ENCODE measurements around the gene DDX39A. TPM values are rescaled to one million over a fixed set of nuclear protein-coding genes. Genes with fewer than 3 reads are reported as not detected.

DDX39A gene
- total and polyA plus RNA-seq, 2 of the 13 experiments (the other 11 are each of a cell fraction or from before 2014, with no cell fraction given), result 34.6 to 90.4 TPM

DNA sequence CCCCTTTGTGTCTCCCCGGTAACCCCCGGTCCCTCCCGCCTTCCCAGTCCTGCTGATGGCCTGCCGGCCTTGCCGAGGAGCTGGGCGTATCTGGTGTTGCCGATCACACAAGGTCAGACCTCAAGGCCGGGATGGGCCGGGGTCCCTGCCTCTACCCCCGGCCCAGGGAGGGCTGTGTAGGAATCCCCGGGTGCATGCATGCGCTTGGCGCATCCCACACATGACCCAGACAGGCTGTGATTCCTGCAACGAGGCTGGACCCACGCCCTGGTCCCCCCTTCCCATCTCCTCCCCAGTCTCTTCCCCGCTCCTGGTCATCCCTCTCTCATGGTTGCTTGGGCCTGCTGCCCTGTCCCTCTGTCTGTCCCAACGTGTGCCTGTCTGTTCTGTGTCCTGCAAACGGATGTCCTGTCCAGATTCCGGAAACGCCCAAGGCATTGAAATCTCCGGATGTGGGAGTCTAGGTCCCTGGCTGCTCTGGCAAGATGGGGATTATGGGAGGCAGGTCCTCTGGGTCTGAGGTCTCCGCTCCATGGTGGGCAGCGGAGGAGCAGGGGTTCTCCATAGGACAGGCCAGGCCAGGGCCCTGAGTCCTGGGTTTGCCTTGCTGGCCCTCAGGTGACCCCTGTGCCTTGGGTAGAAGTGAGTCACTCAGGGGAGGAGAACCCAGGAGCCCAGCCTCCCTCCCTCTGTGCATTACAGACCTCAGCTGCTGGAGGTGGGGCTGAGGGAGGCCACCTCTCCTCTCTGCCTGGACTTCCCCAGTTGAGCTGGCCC lies 15.6 kb upstream of the DDX39A start:
- Histone ChIP-seq H3K79me2 (ENCODE audit: insufficient read depth, low read length) (peaks cover 11% of the 10 kb centered on the region), H4K20me1 (ENCODE audit: insufficient read depth, low read length) (peaks cover 2% of the 10 kb centered on the region; the same call in 1 of the 2 replicates), H3K9ac (ENCODE audit: insufficient read depth, low read depth, low read length) (peak overlapping the region; percentile 83), H3K4me3 (replicated peaks in 1 of 3; ENCODE audit: insufficient read depth in 1 of 3, low read depth in 2 of 3, low read length in 3 of 3) (peak overlapping the region; percentile 66 to 81 (median 80)), H3K4me1 (ENCODE audit: insufficient read depth, low read length) (peaks cover 37% of the 10 kb centered on the region), H3K9me3 (ENCODE audit: low read length) (no peaks in the 10 kb centered on the region), H3K4me2 (ENCODE audit: low read depth, low read length) (peak overlapping the region; percentile 91), H3K27ac (ENCODE audit: extremely low read length, insufficient read depth, low read length) (peak overlapping the region; percentile 25), H3K36me3 (replicated peaks in 1 of 2; ENCODE audit: control insufficient read depth in 1 of 2, insufficient read depth in 2 of 2, low read length in 2 of 2) (no peaks in the 10 kb centered on the region; a peak in 1 of 5 replicates), H2AFZ (ENCODE audit: low read length) (no peak overlapping the region), H3K27me3 (ENCODE audit: control insufficient read depth in 1 of 2, insufficient read depth in 2 of 2, low read length in 2 of 2) (no peaks in the 10 kb centered on the region)
- no peak for FAIRE-seq
- 15% methylated on average over 8 of the region's 23 CpGs for WGBS (ENCODE audit: low lambda C conversion rate)
- in situ Hi-C loops (cut with HindIII; ENCODE audit: extremely low pct_ligation_motif_present, low pct_unique_long_range_greater_than_20kb), result no loop called here
- peak; percentile 79 for ATAC-seq
- POLR2A ChIA-PET, result interaction anchor here (1.7 kb wide), 1 partner anchor 256 kb away, joined by 3 read pairs; the partner anchor contains the start of gene ZNF333
- TSS peak; percentile 43 for BruUV-seq (replicated peaks)
- CTCF ChIA-PET (ENCODE audit: low intra/inter-chr PET ratio, low total read pairs), result no interaction called here
- DNase-seq (ENCODE audit: low spot score), result peak; percentile 72
- intact Hi-C loops (cut with micrococcal nuclease; ENCODE audit: unreplicated experiment), result no loop called here
- TF ChIP-seq ZNF724P (CRISPR knock-in tag; IDR thresholded peaks at IDR 0.05; ENCODE audit: borderline replicate concordance), result 0 out of 2 replicates have a peak, but pooled peaks have one; percentile 40
- peak; percentile 89 for TF ChIP-seq FOSL2 (CRISPR knock-in tag; IDR thresholded peaks at IDR 0.05)
- TF ChIP-seq HNF4A (CRISPR knock-in tag; IDR thresholded peaks at IDR 0.05), result no peak
- TF ChIP-seq, protein P1, sequence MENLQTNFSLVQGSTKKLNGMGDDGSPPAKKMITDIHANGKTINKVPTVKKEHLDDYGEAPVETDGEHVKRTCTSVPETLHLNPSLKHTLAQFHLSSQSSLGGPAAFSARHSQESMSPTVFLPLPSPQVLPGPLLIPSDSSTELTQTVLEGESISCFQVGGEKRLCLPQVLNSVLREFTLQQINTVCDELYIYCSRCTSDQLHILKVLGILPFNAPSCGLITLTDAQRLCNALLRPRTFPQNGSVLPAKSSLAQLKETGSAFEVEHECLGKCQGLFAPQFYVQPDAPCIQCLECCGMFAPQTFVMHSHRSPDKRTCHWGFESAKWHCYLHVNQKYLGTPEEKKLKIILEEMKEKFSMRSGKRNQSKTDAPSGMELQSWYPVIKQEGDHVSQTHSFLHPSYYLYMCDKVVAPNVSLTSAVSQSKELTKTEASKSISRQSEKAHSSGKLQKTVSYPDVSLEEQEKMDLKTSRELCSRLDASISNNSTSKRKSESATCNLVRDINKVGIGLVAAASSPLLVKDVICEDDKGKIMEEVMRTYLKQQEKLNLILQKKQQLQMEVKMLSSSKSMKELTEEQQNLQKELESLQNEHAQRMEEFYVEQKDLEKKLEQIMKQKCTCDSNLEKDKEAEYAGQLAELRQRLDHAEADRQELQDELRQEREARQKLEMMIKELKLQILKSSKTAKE (CRISPR knock-in tag; IDR thresholded peaks at IDR 0.05; ENCODE audit: borderline replicate concordance), result peak; percentile 37; the same call in 1 of the 2 replicates
- TF ChIP-seq ZNF468 (CRISPR knock-in tag; IDR thresholded peaks at IDR 0.05), result no peak
- 0 out of 2 replicates have a peak, but pooled peaks have one; percentile 18 for TF ChIP-seq RCOR2 (CRISPR knock-in tag; IDR thresholded peaks at IDR 0.05)
- TF ChIP-seq ZNF879 (CRISPR knock-in tag; IDR thresholded peaks at IDR 0.05), result 0 out of 2 replicates have a peak, but pooled peaks have one; percentile 31
- peak; percentile 42; the same call in 1 of the 2 replicates for TF ChIP-seq ZNF441 (CRISPR knock-in tag; IDR thresholded peaks at IDR 0.05; ENCODE audit: borderline replicate concordance)
- TF ChIP-seq ZNF501 (CRISPR knock-in tag; IDR thresholded peaks at IDR 0.05), result peak; percentile 27; the same call in 1 of the 2 replicates
- TF ChIP-seq, protein P2, sequence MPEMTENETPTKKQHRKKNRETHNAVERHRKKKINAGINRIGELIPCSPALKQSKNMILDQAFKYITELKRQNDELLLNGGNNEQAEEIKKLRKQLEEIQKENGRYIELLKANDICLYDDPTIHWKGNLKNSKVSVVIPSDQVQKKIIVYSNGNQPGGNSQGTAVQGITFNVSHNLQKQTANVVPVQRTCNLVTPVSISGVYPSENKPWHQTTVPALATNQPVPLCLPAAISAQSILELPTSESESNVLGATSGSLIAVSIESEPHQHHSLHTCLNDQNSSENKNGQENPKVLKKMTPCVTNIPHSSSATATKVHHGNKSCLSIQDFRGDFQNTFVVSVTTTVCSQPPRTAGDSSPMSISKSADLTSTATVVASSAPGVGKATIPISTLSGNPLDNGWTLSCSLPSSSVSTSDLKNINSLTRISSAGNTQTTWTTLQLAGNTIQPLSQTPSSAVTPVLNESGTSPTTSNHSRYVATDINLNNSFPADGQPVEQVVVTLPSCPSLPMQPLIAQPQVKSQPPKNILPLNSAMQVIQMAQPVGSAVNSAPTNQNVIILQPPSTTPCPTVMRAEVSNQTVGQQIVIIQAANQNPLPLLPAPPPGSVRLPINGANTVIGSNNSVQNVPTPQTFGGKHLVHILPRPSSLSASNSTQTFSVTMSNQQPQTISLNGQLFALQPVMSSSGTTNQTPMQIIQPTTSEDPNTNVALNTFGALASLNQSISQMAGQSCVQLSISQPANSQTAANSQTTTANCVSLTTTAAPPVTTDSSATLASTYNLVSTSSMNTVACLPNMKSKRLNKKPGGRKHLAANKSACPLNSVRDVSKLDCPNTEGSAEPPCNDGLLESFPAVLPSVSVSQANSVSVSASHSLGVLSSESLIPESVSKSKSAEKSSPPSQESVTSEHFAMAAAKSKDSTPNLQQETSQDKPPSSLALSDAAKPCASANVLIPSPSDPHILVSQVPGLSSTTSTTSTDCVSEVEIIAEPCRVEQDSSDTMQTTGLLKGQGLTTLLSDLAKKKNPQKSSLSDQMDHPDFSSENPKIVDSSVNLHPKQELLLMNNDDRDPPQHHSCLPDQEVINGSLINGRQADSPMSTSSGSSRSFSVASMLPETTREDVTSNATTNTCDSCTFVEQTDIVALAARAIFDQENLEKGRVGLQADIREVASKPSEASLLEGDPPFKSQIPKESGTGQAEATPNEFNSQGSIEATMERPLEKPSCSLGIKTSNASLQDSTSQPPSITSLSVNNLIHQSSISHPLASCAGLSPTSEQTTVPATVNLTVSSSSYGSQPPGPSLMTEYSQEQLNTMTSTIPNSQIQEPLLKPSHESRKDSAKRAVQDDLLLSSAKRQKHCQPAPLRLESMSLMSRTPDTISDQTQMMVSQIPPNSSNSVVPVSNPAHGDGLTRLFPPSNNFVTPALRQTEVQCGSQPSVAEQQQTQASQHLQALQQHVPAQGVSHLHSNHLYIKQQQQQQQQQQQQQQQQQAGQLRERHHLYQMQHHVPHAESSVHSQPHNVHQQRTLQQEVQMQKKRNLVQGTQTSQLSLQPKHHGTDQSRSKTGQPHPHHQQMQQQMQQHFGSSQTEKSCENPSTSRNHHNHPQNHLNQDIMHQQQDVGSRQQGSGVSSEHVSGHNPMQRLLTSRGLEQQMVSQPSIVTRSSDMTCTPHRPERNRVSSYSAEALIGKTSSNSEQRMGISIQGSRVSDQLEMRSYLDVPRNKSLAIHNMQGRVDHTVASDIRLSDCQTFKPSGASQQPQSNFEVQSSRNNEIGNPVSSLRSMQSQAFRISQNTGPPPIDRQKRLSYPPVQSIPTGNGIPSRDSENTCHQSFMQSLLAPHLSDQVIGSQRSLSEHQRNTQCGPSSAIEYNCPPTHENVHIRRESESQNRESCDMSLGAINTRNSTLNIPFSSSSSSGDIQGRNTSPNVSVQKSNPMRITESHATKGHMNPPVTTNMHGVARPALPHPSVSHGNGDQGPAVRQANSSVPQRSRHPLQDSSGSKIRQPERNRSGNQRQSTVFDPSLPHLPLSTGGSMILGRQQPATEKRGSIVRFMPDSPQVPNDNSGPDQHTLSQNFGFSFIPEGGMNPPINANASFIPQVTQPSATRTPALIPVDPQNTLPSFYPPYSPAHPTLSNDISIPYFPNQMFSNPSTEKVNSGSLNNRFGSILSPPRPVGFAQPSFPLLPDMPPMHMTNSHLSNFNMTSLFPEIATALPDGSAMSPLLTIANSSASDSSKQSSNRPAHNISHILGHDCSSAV (CRISPR knock-in tag; IDR thresholded peaks at IDR 0.05; ENCODE audit: borderline replicate concordance), result no peak
- no peak for TF ChIP-seq SP4 (CRISPR knock-in tag; IDR thresholded peaks at IDR 0.05)
- TF ChIP-seq ZNF121 (CRISPR knock-in tag; IDR thresholded peaks at IDR 0.05), result peak; percentile 9; the same call in 1 of the 2 replicates
- no peak for TF ChIP-seq NR2F2 (IDR thresholded peaks at IDR 0.05; ENCODE audit: borderline replicate concordance, low read depth)
- peak; percentile 73 for TF ChIP-seq ZFX (CRISPR knock-in tag; IDR thresholded peaks at IDR 0.05; ENCODE audit: low read depth)
